GM21529 (cell line): ENCODE measurements around the gene IL1A.

Experiments used
- ATAC-seq: cut with Tn5 transposase; IDR thresholded peaks from one replicate; pipeline ENCODE4 v1.9.1; 2021; ENCODE audit not compliant: unreplicated experiment

IL1A gene

GRCh38 chr2:112793449-112793978 is 9.2 kb upstream of the IL1A start:
- ATAC-seq, result peak; percentile 56

DNA sequence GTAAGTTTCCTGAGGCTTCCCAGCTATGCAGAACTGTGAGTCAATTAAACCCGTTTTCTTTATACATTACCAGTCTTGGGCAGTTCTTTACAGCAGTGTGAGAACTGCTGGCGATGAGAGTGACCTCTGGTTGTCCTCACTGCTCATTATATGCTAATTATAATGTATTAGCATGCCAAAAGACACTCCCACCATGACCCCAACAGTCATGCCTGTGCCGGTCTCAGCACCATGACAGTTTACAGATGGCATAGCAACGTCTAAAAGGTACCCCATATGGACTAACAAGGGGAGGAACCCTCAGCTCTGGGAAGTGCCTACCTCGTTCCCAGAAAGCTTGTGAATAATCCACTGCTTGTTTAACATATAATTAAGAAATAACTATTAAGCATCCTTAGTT is 8.1 kb upstream of the IL1A start:
- no peak for ATAC-seq

DNA sequence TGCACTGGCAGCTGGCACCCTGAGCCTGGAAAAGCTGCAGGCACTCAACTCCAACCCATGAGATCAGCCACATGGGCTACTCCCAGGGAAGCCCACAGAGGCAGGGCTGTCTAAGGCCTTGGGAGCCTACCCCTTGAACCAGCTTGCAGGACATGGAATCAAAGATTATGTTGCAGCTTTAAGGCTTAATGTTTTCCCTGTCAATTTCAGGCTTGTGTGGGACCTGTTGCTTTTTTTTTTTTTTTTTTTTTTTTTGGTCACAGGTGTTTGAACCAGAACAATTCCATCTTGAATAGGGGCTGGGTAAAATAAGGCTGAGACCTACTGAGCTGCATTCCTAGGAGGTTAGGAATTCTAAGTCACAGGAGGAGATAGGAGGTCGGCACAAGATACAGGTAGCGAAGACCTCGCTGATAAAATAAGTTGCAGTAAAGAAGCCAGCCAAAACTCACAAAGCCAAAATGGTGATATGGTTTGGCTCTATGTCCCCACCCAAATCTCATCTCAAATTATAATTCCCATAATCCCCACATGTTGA is 7.5 kb upstream of the IL1A start:
- no peak for ATAC-seq

GRCh38 chr2:112791019-112791418 is 6.7 kb upstream of the IL1A start:
- no peak for ATAC-seq

GRCh38 chr2:112790305-112790704 is 6.0 kb upstream of the IL1A start:
- ATAC-seq, result no peak

- no peak for ATAC-seq
Observed at GRCh38 chr2:112789186-112789585, 4.9 kb upstream of the IL1A start.

- ATAC-seq, result no peak
Observed at GRCh38 chr2:112788653-112789052, 4.4 kb upstream of the IL1A start.

GRCh38 chr2:112787729-112788393 is 3.6 kb upstream of the IL1A start:
- ATAC-seq, result no peak

DNA sequence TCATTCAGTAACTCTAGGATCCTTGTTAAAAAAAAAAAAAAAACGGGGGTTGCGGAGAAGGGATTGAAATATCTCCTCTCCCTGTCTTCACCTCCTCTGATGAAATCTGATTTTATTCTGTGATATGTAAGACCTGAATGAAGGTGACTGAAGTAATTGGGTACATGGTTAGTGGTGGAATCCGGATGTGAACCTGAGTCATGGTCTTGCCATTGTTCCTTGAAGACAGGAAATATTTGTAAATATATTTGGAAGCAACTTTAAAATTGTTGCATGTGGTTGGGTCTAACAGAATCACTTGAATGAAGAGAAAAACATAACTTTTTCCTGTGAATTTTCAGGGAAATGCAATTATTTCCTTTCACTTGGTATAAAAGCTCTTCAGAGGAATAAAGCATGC is 3.0 kb upstream of the IL1A start:
- ATAC-seq, result no peak

- ATAC-seq, result no peak
Observed at GRCh38 chr2:112783187-112783714, 1.0 kb downstream of the IL1A start.

GRCh38 chr2:112782234-112782799 is 2.0 kb downstream of the IL1A start:
- peak; percentile 83 for ATAC-seq

DNA sequence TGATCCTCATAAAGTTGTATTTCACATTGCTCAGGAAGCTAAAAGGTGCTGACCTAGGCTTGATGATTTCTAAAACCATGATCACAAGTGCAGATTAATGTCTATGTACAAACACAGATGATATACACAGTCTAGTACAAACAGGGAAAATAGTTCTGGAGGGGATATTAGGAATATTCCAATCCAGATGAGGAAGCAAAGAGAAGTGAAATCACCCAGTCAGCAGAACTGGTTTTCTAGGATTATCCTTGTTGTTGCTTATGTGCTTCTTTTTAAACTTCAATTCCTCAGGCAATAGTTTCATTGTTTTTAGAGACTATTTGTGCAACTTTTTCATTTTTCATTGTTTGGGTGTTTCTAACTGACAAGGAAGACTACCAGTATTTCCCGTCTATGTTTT is 4.7 kb downstream of the IL1A start:
- ATAC-seq, result no peak

DNA sequence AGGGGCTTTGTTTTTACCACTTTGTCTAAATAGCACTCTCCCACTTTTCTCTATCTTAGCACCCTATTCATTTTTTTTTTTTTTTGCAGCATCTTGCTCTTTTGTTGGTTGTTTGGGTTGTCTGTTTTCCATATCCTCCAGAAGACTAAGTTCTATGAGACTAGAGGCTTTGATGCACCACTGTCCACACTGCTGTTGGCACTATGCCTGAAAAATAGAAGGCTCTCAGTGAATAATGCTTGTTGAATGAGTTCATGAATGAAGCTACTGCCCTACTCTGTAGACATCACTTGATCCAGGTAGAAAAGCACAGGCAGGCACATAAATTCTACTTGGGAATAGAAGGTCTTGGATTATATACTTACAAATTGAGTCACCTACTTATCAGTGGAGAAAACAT is 7.3 kb downstream of the IL1A start:
- no peak for ATAC-seq

GRCh38 chr2:112776113-112776512 is 8.2 kb downstream of the IL1A start:
- no peak for ATAC-seq

- ATAC-seq, result no peak
Observed at GRCh38 chr2:112774536-112775285, 9.6 kb downstream of the IL1A start.

DNA sequence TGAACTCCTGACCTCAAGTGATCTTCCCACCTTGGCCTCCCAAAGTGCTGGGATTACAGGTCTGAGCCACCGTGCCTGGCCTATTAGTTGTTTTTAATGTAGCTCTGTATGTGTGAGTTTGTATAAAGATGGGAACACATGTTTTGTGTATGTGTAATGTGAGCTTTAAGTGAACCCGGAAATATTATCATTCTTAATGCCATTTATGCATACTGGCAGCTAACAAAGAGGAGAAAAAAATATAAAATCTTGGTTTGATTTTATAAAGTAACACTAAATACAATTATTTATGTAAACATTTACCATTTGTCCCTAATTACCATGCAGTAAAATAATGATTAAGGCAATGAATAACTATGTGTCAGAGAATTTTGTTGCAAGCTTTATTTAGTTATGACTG is 10.7 kb downstream of the IL1A start:
- no peak for ATAC-seq

- no peak for ATAC-seq
Observed at GRCh38 chr2:112772911-112773475, 11.3 kb downstream of the IL1A start.

- peak; percentile 79 for ATAC-seq
Observed at GRCh38 chr2:112772322-112772721, 12.0 kb downstream of the IL1A start.

GRCh38 chr2:112768432-112768831 is 15.9 kb downstream of the IL1A start:
- ATAC-seq, result no peak

- no peak for ATAC-seq
Observed at GRCh38 chr2:112767693-112768330, 16.5 kb downstream of the IL1A start.

DNA sequence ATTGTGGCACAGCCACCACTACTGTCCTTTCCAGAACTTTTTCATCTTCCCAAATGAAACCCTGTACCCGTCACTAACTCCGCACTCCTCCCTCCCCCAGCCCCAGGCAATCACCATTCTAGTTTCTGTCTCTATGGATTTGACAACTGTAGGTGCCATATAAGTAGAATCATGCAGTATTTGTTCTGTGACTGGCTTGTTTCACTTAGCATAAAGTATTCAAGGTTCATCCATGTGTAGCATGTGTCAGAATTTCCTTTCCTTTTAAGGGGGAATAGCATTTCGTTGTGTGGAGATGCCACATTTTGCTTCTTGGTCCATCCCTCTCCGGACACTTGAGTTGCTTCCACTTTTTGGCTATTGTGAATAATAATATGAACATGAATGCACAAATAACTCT is 19.0 kb downstream of the IL1A start:
- ATAC-seq, result no peak
